Measurements from ENCODE around the gene SRSF4. TPM values are rescaled to one million over a fixed set of nuclear protein-coding genes. Genes with fewer than 3 reads are reported as not detected.
A peak's percentile ranks its signal among the peaks of the same experiment; 100 is the strongest.

SRSF4 gene
- polyA plus RNA-seq, 1 of the 3 experiments (the other 2 are of a cell fraction): 62.6 TPM

GRCh38 chr1:29196863-29197589, 15.3 kb upstream of the SRSF4 start:
- DNase-seq: no peak
- H3K4me2 ChIP-seq: no peak overlapping the region
- peak overlapping the region; percentile 14 for H3K9ac ChIP-seq

GRCh38 chr1:29195881-29196291, 14.2 kb upstream of the SRSF4 start:
- Histone ChIP-seq H3K27me3 (ENCODE audit: insufficient read depth) (no peaks in the 10 kb centered on the region), H3F3A (replicated peaks; ENCODE audit: insufficient read depth) (no peaks in the 10 kb centered on the region), H3K9ac (no peak overlapping the region), H2AFZ (ENCODE audit: low read depth) (no peak overlapping the region), H3K9me2 (no peaks in the 10 kb centered on the region), H4K20me1 (ENCODE audit: insufficient read depth) (no peaks in the 10 kb centered on the region), H3K9me3 (no peaks in the 10 kb centered on the region), H3K4me3 (ENCODE audit: low read depth in 2 of 2, low read length in 1 of 2) (no peak overlapping the region), H3K4me1 (ENCODE audit: control insufficient read depth in 1 of 2, insufficient read depth in 2 of 2, low read depth in 1 of 2, low read length in 1 of 2) (peaks cover 9 to 10% of the 10 kb centered on the region in 2 experiments; a peak in 2 of 4 replicates), H3K79me2 (ENCODE audit: insufficient read depth) (no peaks in the 10 kb centered on the region), H3K4me2 (no peak overlapping the region), H3K36me3 (replicated peaks in 1 of 2; ENCODE audit: control insufficient read depth in 1 of 2, insufficient read depth in 2 of 2, low read length in 1 of 2) (peaks cover 9 to 18% of the 10 kb centered on the region in 2 experiments), H3K27ac (ENCODE audit: low read depth in 2 of 2, low read length in 1 of 2) (peak overlapping the region in 1 of 2 experiments; percentile 71; a peak in 1 of 4 replicates)
- CTCF ChIA-PET: interaction anchor here (0.6 to 5.8 kb wide), 7 partner anchors 14 to 577 kb away, joined by 3 to 37 read pairs (median 5); partner anchors contain the start of gene SRSF4
- no peak for DNase-seq
- TF ChIP-seq EZH2phosphoT487 (IDR thresholded peaks at IDR 0.05; ENCODE audit: borderline replicate concordance, low read depth) (no peak), MXI1 (IDR thresholded peaks at IDR 0.05; ENCODE audit: low read depth, low read length) (no peak), NRF1 (IDR thresholded peaks at IDR 0.05; ENCODE audit: low read depth, low read length) (no peak), TAF1 (IDR thresholded peaks at IDR 0.05; ENCODE audit: borderline replicate concordance, low read depth, low read length) (no peak), JUND (IDR thresholded peaks at IDR 0.05) (no peak), RFX5 (IDR thresholded peaks at IDR 0.05; ENCODE audit: low read length) (no peak), FOXJ3 (CRISPR knock-in tag; IDR thresholded peaks at IDR 0.05) (no peak), SMC3 (IDR thresholded peaks at IDR 0.05; ENCODE audit: low read depth, low read length) (no peak), ELF1 (IDR thresholded peaks at IDR 0.05) (no peak), EP300 (IDR thresholded peaks at IDR 0.05; ENCODE audit: borderline replicate concordance in 1 of 2, low read depth in 1 of 2, low read length in 1 of 2) (no peak), TEAD4 (IDR thresholded peaks at IDR 0.05; ENCODE audit: borderline replicate concordance, insufficient read depth) (no peak)
- POLR2A ChIA-PET: interaction anchor here (3.2 kb wide), 1 partner anchor 14 kb away, joined by 22 read pairs; the partner anchor contains the start of gene SRSF4
- WGBS (ENCODE audit: low lambda C conversion rate): 91% methylated on average over 5 of the region's 8 CpGs

More at GRCh38 chr1:29196863-29197589, 15.3 kb upstream of the SRSF4 start:
- peak overlapping the region in 1 of 2 experiments; percentile 71; a peak in 3 of 4 replicates for H3K27ac ChIP-seq (ENCODE audit: low read depth in 2 of 2, low read length in 1 of 2)
- H3K4me3 ChIP-seq (ENCODE audit: low read depth in 2 of 2, low read length in 1 of 2): no peak overlapping the region
- H3K27me3 ChIP-seq (ENCODE audit: insufficient read depth): no peaks in the 10 kb centered on the region
- TF ChIP-seq JUND (IDR thresholded peaks at IDR 0.05): 0 out of 2 replicates have a peak, but pooled peaks have one; percentile 29
- TF ChIP-seq FOSL2 (IDR thresholded peaks at IDR 0.05; ENCODE audit: borderline replicate concordance, low read depth): peak; percentile 32; the same call in 1 of the 2 replicates
- TF ChIP-seq FOXJ3 (CRISPR knock-in tag; IDR thresholded peaks at IDR 0.05): no peak
- TF ChIP-seq SIN3A (IDR thresholded peaks at IDR 0.05; ENCODE audit: borderline replicate concordance, low read depth, low read length): no peak
- TF ChIP-seq GATA2 (CRISPR knock-in tag; IDR thresholded peaks at IDR 0.05): no peak
- TF ChIP-seq, protein P1, sequence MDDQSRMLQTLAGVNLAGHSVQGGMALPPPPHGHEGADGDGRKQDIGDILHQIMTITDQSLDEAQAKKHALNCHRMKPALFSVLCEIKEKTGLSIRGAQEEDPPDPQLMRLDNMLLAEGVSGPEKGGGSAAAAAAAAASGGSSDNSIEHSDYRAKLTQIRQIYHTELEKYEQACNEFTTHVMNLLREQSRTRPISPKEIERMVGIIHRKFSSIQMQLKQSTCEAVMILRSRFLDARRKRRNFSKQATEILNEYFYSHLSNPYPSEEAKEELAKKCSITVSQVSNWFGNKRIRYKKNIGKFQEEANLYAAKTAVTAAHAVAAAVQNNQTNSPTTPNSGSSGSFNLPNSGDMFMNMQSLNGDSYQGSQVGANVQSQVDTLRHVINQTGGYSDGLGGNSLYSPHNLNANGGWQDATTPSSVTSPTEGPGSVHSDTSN (IDR thresholded peaks at IDR 0.05): peak; percentile 31; the same call in 1 of the 2 replicates
- peak; percentile 52 for TF ChIP-seq TCF12 (IDR thresholded peaks at IDR 0.05)
- no peak for TF ChIP-seq SMC3 (IDR thresholded peaks at IDR 0.05; ENCODE audit: low read depth, low read length)
- TF ChIP-seq, protein P2, sequence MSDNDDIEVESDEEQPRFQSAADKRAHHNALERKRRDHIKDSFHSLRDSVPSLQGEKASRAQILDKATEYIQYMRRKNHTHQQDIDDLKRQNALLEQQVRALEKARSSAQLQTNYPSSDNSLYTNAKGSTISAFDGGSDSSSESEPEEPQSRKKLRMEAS (IDR thresholded peaks at IDR 0.05; ENCODE audit: low read depth): peak; percentile 44; the same call in 1 of the 2 replicates
- TF ChIP-seq NFIC (IDR thresholded peaks at IDR 0.05; ENCODE audit: borderline replicate concordance): no peak
- TF ChIP-seq, protein P3, sequence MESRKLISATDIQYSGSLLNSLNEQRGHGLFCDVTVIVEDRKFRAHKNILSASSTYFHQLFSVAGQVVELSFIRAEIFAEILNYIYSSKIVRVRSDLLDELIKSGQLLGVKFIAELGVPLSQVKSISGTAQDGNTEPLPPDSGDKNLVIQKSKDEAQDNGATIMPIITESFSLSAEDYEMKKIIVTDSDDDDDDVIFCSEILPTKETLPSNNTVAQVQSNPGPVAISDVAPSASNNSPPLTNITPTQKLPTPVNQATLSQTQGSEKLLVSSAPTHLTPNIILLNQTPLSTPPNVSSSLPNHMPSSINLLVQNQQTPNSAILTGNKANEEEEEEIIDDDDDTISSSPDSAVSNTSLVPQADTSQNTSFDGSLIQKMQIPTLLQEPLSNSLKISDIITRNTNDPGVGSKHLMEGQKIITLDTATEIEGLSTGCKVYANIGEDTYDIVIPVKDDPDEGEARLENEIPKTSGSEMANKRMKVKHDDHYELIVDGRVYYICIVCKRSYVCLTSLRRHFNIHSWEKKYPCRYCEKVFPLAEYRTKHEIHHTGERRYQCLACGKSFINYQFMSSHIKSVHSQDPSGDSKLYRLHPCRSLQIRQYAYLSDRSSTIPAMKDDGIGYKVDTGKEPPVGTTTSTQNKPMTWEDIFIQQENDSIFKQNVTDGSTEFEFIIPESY (IDR thresholded peaks at IDR 0.05; ENCODE audit: borderline replicate concordance, low read depth): no peak
- no peak overlapping the region for H2AFZ ChIP-seq (ENCODE audit: low read depth)
- H3K4me1 ChIP-seq (ENCODE audit: control insufficient read depth in 1 of 2, insufficient read depth in 2 of 2, low read depth in 1 of 2, low read length in 1 of 2): peaks cover 10 to 12% of the 10 kb centered on the region in 2 experiments; a peak in 2 of 4 replicates
- WGBS (ENCODE audit: low lambda C conversion rate): 57% methylated on average over 6 of the region's 7 CpGs
- ChIA-PET POLR2A (interaction anchor here (0.6 to 3.2 kb wide), 2 partner anchors 15 to 23 kb away, joined by 3 to 22 read pairs; partner anchors contain the start of gene SRSF4), CTCF (interaction anchor here (1.0 to 5.8 kb wide), 15 partner anchors 10 to 1511 kb away, joined by 3 to 37 read pairs (median 5); partner anchors contain the start of gene SRSF4)
- H3K36me3 ChIP-seq (replicated peaks in 1 of 2; ENCODE audit: control insufficient read depth in 1 of 2, insufficient read depth in 2 of 2, low read length in 1 of 2): peaks cover 13 to 26% of the 10 kb centered on the region in 2 experiments
- peaks cover 2% of the 10 kb centered on the region for H3F3A ChIP-seq (replicated peaks; ENCODE audit: insufficient read depth)
- no peaks in the 10 kb centered on the region for H4K20me1 ChIP-seq (ENCODE audit: insufficient read depth)
- H3K9me3 ChIP-seq: no peaks in the 10 kb centered on the region
- H3K79me2 ChIP-seq (ENCODE audit: insufficient read depth): no peaks in the 10 kb centered on the region
- no peaks in the 10 kb centered on the region for H3K9me2 ChIP-seq

Measured in SK-N-SH (cell line).